GM21447 (cell line): ENCODE data around the gene SC5D.
A peak's percentile ranks its signal among the peaks of the same experiment; 100 is the strongest.

Experiments used
- ATAC-seq: cut with Tn5 transposase; IDR thresholded peaks from one replicate; pipeline ENCODE4 v1.9.1; 2021; ENCODE audit not compliant: unreplicated experiment

The SC5D gene

GRCh38 chr11:121292495-121293287, at the start of gene SC5D:
Gene SC5D, plus strand, starts transcription at chr11:121292771. Its CDS starts 10,605 bp downstream, at chr11:121303376.
- peak; percentile 92 for ATAC-seq

DNA sequence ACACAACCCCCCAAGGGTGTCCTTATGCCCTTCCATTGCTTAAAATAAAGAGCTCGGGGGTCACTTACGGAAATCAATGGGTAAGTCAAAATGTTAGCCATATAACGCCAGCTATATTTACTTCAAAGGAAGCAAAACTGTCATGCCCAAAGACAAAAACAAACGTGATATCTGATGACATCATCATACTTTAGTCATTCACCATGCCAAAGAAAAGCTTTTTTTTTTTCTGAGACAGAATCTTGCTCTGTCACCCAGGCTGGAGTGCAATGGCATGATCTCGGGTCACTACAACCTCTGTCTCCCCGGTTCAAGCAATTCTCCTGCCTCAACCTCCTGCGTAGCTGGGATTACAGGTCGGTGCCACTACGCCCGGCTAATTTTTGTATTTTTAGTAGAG, 47.7 kb upstream of the SC5D start:
- ATAC-seq: no peak

- ATAC-seq: no peak
These were observed 46.4 kb upstream of the SC5D start for GRCh38 chr11:121246021-121246768.

GRCh38 chr11:121246769-121247035, 45.9 kb upstream of the SC5D start:
- ATAC-seq: no peak

- no peak for ATAC-seq
These were observed 44.1 kb upstream of the SC5D start for GRCh38 chr11:121248496-121248895.

DNA sequence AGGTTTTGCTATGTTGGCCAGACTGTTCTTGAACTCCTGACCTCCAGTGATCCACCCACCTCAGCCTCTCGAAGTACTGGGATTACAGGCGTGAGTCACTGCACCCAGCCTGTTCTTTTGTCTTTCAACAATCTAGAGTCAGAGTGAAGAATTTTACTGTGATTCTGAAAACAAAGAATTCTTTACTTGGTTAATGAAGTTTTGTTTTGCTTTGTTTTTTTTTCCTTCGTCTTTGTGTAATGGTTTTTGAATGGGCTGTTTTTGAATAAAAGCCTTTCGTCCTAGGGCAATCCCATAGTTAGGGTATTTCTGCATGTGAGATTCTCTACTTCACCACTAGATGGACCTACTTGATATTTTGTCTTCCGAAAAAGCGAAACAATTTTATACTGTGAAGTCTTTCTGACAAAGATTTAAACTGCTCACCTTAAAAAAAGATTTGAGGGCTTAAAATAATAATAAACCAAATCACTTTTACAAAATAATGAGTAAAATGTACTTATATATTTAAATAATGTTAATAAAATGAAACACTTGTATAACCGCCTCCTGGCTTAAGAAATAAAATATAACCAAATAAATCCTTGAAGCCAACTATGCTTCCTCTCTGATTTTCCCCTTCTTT, 43.4 kb upstream of the SC5D start:
- peak; percentile 61 for ATAC-seq

GRCh38 chr11:121250843-121251242, 41.7 kb upstream of the SC5D start:
- ATAC-seq: no peak

GRCh38 chr11:121253951-121254350, 38.6 kb upstream of the SC5D start:
- no peak for ATAC-seq

DNA sequence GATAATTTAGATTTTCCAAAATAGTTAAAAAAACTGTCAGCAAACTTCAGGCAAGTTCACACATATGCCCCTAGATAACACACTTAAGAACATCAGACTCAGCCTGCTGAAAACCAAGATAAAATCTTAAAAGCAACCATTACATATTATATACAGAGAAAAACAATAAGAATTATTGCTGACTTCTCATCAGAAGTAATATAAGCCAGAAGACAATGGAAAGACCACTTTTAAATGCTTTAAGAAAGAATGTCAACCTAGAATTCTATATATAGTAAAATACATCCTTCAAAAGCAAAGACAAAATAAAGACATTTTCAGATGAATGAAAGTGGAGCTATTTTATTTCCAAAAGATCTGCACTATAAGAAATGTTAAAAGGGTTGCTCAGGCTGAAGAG, 37.8 kb upstream of the SC5D start:
- no peak for ATAC-seq

GRCh38 chr11:121255473-121256125, 37.0 kb upstream of the SC5D start:
- ATAC-seq: no peak

GRCh38 chr11:121257289-121257688, 35.3 kb upstream of the SC5D start:
- ATAC-seq: no peak

DNA sequence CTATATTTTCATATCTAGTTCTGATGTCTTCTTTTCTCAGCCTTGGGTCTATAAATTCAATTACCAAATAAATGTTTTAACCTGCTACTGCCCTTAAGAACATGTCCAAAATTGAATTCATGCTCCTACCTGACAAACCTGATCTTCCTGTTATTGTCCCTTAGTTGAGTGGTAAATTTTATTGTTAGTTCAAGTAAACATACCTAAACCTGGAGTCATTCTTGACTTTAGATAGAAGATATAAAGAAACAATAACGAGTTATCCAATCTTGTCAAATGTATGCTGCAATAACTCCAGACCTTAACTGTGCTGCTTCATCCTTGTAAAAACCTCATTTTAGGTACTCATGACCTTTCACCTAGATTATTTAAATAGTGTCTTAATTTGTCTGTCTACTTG, 34.6 kb upstream of the SC5D start:
- no peak for ATAC-seq

DNA sequence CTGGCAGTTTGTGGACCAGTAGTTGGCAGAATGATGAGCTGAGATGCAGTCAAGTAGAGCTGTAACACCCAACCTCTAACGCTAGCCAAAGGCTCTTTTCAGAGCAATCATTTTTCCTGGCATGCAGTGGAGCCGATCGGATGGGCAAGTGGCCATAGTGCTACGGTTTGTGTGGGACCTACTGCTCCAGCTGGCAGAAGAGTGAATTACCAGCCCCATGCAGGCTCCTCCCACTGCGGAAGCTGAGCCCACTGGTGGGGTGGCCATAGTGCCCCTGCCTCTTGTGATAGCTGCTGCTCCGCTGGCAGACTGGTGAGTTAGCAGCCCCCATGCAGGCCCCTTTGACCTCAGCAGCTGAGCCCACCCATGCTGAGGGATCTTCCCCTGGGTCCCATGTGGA, 27.0 kb upstream of the SC5D start:
- ATAC-seq: no peak

- ATAC-seq: no peak
These were observed 24.0 kb upstream of the SC5D start for GRCh38 chr11:121268581-121268980.

- ATAC-seq: no peak
These were observed 22.4 kb upstream of the SC5D start for GRCh38 chr11:121270001-121270678.

GRCh38 chr11:121274332-121274991, 18.1 kb upstream of the SC5D start:
- no peak for ATAC-seq

DNA sequence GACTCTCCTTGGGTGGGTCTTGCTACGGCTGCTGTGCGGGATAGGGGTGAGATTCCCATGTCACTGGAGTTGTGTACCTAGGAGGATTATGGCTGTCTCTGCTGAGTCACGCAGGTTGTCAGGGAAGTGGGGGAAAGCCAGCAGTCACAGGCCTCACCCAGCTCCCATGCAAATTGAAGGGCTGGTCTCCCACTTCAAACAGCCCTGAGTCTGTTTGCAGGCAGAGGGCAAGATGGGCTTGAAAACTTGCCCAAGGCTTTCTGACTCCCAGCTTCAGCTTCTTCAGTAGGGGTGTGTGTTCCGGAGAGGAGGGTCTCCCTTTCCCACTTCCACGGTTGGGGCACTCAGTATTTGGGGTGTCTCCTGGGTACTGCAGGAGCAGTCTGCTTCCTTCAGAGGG, 10.9 kb upstream of the SC5D start:
- ATAC-seq: no peak

DNA sequence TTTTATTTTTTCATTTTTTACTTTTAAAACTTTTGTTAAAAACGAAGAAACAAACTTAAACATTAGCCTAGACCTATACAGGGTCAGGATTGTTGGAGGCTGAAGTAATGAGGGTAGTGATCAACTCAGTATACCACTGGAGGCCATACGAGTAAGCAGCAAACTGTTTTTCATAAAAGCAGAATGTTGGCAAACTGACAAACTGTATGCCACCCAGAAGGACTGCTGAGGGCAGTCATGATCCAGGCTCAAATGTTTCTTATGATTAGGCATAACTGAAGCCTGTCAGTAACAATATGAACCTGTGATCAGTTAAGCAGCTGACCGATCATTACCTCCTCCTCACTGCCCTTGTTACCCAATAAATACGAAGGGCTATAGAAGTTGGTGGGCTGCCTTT, 10.2 kb upstream of the SC5D start:
- no peak for ATAC-seq

DNA sequence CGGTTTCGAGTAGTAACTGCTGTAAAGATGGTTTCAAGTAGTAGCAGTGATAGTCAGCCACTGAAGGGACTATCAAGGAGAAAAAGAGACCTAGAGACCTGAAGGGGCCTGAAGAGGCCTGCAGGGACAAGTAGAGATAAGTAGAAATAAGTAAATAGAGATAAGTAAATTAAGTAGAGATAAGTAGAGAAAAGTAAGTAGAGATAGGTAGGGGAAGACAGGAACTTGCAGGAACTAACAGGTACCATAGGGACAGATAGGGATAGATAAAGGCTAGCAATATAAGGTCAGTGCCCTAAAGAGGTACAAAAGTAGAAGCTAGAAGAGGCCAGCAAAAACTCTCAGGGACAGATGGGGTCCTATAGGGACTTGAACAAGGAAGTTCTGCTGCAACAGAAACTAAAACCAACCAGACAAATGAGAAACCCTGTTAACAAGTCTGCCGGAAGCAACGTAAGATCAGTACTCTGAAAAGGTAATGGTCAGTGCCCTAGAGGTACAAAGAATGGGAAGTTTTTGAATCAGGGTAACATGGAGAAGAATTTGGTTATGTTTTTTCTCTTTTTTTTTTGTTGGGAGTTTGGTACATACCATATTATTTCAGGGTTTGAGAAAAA, 9.6 kb upstream of the SC5D start:
- peak; percentile 92 for ATAC-seq

DNA sequence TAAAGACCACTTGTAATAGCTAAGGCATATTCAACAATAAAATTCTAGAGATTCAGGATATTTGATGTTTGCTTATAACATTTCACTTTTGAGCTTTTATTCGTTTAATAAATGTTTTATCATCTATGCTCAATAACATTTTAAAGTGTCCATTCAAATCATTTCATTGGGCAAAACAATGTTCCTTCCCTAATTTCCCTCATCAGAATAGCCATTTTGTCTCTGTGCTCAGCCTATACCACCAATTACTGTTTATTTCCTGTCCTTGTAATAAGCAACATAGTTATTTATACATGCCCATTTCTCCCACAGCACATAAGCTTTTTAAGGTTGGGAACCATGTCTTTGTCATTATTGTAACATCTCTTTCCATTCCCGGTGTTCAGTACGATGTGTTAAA, 1.3 kb upstream of the SC5D start:
- no peak for ATAC-seq
